Thyroid gland (tissue), 4 donors: Measurements from ENCODE around the gene TENM3. TPM values are rescaled to one million over a fixed set of nuclear protein-coding genes. Genes with fewer than 3 reads are reported as not detected.

Source experiments
- DNase-seq, 2 donors: peaks; one replicate each; pipeline ENCODE4 v3.0.0-alpha.2; 2019
- H3K27ac ChIP-seq, 3 donors: fragments of 200-600 bp; sonication (generic); 1 replicate in 2 of 3; 2 replicates in 1 of 3; pipeline ENCODE4 v1.5.1; 2016 to 2019; ENCODE audit warnings: mild to moderate bottlenecking in 1 of 3, moderate library complexity in 1 of 3
- H3K27me3 ChIP-seq: fragments of 200-600 bp; sonication (generic); one replicate; pipeline ENCODE4 v1.5.1; 2019
- H3K36me3 ChIP-seq, 2 donors: fragments of 200-600 bp; sonication (generic); one replicate each; pipeline ENCODE4 v1.5.1; 2016 to 2019
- H3K4me1 ChIP-seq, 2 donors: fragments of 200-600 bp; sonication (generic); one replicate each; pipeline ENCODE4 v1.5.1; 2017 to 2019
- H3K4me3 ChIP-seq, 3 donors: fragments of 200-600 bp; sonication (generic); replicated peaks in 1 of 3; 1 replicate in 2 of 3; 2 replicates in 1 of 3; pipeline ENCODE4 v1.5.1; 2016; ENCODE audit warnings: mild to moderate bottlenecking in 1 of 3
- H3K9me3 ChIP-seq: fragments of 200-600 bp; sonication (generic); one replicate; pipeline ENCODE4 v1.5.1; 2017
- POLR2A ChIP-seq, 2 donors: fragments of 450-650 bp; IDR thresholded peaks; one replicate each; pipeline ENCODE4 v1.6.1; 2017; ENCODE audit warnings: antibody characterized with exemption in 2 of 2, mild to moderate bottlenecking in 2 of 2, moderate library complexity in 1 of 2
- WGBS, 2 donors: methylation state at CpG; one replicate each; pipeline ENCODE4 v1.1.5; 2017; 5-methylcytosine and 5-hydroxymethylcytosine counted together
- intact Hi-C: fragments of 100-400 bp; cut with DNase I; formaldehyde crosslinking; loops from one replicate; pipeline ENCODE4 v1.15.1; 2023
- total RNA-seq, 4 donors: library from RNA; depleted of rRNA; stranded (reverse); fragments of >200 nt; gene quantifications; one replicate each; pipeline ENCODE4 v1.2.3, GENCODE V29; 2016
- TF ChIP-seq, protein P1 (sequence below), 6 experiments: fragments of 200-600 bp in 3 of 6; fragments of 450-650 bp in 3 of 6; sonication (generic) in 3 of 6; IDR thresholded peaks; one replicate each; pipeline ENCODE4 v1.5.1; 2016 to 2019; ENCODE audit warnings: antibody characterized with exemption in 6 of 6, mild to moderate bottlenecking in 2 of 6, inconsistent platforms in 1 of 6, moderate library complexity in 1 of 6

The TENM3 gene
- total RNA-seq, 4 donors from 2014 or later = 41.8 to 82.2 (median 68.1) TPM

DNA sequence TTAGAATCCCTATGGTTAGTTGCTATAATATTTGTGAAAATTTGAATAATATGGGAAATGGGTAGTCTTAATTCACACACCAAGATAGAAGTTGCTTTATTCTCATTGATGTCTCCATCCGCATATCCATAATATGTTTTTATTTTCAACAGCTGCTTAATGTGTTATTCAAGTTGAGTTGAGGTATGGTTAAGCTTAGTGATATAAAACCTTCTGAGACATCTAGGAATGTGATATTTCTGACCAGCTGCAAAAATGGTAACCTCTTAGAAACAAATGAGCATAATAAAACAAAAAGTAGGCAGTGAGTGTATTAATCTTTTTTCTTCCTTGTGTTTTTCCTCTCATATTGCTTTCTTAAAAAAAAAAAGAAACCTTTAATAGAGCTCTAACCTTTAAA lies 172.9 kb downstream of the TENM3 start:
- Histone ChIP-seq H3K36me3 (no peaks in the 10 kb centered on the region), H3K9me3 (no peaks in the 10 kb centered on the region), H3K4me3 (no peak overlapping the region), H3K27me3 (no peaks in the 10 kb centered on the region), H3K27ac (no peak overlapping the region), H3K4me1 (no peaks in the 10 kb centered on the region)
- WGBS, 2 donors = 98% methylated on average over 1 of the region's 1 CpG
- no peak for TF ChIP-seq POLR2A (IDR thresholded peaks at IDR 0.05)
- TF ChIP-seq, protein P1, sequence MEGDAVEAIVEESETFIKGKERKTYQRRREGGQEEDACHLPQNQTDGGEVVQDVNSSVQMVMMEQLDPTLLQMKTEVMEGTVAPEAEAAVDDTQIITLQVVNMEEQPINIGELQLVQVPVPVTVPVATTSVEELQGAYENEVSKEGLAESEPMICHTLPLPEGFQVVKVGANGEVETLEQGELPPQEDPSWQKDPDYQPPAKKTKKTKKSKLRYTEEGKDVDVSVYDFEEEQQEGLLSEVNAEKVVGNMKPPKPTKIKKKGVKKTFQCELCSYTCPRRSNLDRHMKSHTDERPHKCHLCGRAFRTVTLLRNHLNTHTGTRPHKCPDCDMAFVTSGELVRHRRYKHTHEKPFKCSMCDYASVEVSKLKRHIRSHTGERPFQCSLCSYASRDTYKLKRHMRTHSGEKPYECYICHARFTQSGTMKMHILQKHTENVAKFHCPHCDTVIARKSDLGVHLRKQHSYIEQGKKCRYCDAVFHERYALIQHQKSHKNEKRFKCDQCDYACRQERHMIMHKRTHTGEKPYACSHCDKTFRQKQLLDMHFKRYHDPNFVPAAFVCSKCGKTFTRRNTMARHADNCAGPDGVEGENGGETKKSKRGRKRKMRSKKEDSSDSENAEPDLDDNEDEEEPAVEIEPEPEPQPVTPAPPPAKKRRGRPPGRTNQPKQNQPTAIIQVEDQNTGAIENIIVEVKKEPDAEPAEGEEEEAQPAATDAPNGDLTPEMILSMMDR (IDR thresholded peaks at IDR 0.05) = no peak
- DNase-seq = no peak
- intact Hi-C loops = no loop called here

DNA sequence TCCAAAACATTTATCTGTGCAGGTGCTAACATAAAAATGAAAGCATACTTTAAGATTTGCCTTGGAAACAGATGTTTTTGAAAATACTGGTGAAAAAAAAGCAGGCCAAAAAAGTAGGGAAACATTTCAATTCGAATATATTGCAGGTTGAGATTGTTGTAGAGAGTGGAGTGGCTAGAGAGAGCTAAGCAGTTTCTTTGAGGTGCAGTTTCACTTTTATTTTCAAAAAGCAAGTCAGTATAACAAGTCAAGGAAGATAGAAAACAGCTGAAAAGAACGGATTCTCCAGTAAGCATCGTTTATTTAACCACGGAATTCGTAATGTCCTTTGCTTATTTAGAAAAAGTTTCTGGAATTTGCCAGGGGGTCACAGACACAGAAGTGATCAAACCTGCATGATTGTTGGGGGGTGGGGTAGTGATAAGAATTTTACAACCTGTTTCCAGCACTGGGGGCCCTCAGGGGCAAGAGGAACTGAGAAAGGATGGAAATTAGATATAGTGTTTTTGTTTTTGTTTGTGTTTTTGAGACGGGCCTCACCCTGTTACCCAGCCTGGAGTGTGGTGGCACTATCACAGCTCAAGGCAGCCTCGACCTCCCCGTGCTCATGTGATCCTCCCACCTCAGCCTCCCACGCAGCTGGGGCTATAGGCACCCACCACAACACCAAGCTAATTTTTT lies 175.0 kb downstream of the TENM3 start:
- Histone ChIP-seq H3K27me3 (no peaks in the 10 kb centered on the region), H3K9me3 (no peaks in the 10 kb centered on the region), H3K4me1 (no peaks in the 10 kb centered on the region), H3K27ac (no peak overlapping the region), H3K36me3 (no peaks in the 10 kb centered on the region), H3K4me3 (no peak overlapping the region)
- 64 to 66% methylated on average over 9 of the region's 9 CpGs for WGBS, 2 donors
- TF ChIP-seq POLR2A (IDR thresholded peaks at IDR 0.05) = no peak
- intact Hi-C loops = no loop called here
- no peak for DNase-seq

DNA sequence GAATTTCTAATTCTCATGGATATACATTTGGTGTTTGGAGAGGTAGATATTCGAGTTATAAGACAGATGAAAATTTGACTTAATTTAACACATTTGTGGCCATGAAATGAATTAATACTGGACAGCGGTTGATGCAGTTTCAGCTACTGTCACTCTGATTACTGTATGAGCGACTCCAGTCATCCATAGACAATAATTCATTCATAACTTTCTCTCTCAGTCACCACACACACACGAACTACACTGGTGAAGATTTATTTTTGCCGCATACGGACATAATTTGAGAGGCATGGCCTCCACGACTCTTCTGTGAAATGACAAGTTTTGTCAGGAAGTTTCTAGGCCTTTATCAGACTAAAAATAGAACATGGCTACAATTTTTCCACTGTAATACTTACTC lies 177.0 kb downstream of the TENM3 start:
- no peak overlapping the region for H3K4me3 ChIP-seq
- no peaks in the 10 kb centered on the region for H3K36me3 ChIP-seq

DNA sequence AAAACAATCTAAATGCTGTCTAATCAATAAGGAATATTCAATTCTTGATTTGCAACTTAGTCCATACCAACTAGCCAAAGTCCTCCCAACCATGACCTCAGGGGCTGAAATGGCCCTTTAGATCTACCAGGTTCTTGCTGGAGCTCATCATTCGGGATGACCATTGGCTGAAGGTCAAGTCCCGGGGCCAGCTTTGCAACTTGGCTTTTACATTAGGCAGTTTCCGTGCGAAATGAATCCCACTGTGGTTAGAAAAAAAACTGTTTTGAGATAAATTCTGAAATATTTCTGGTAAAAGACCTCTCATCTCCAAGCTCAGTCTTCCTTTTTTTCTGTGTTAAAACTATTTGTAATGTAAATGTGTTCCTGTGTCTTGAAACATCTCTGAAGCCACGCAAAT lies 178.6 kb downstream of the TENM3 start:
- intact Hi-C loops = no loop called here
- H3K4me1 ChIP-seq = no peaks in the 10 kb centered on the region
- no peak overlapping the region for H3K4me3 ChIP-seq
- WGBS, 2 donors = 78 to 83% methylated on average over 5 of the region's 5 CpGs
- TF ChIP-seq, protein P1 (IDR thresholded peaks at IDR 0.05) = no peak
- TF ChIP-seq POLR2A (IDR thresholded peaks at IDR 0.05) = no peak
- H3K9me3 ChIP-seq = no peaks in the 10 kb centered on the region
- no peak for DNase-seq
- H3K27ac ChIP-seq = no peak overlapping the region
- H3K27me3 ChIP-seq = no peaks in the 10 kb centered on the region
- no peaks in the 10 kb centered on the region for H3K36me3 ChIP-seq

More for the DNA sequence above, 177.0 kb downstream of the TENM3 start:
- DNase-seq = no peak
- Histone ChIP-seq H3K27me3 (no peaks in the 10 kb centered on the region), H3K4me1 (no peaks in the 10 kb centered on the region), H3K9me3 (no peaks in the 10 kb centered on the region), H3K27ac (no peak overlapping the region)
- intact Hi-C loops = no loop called here
- WGBS, 2 donors = 84 to 87% methylated on average over 7 of the region's 7 CpGs
- TF ChIP-seq, protein P1 (IDR thresholded peaks at IDR 0.05) = no peak
- no peak for TF ChIP-seq POLR2A (IDR thresholded peaks at IDR 0.05)

DNA sequence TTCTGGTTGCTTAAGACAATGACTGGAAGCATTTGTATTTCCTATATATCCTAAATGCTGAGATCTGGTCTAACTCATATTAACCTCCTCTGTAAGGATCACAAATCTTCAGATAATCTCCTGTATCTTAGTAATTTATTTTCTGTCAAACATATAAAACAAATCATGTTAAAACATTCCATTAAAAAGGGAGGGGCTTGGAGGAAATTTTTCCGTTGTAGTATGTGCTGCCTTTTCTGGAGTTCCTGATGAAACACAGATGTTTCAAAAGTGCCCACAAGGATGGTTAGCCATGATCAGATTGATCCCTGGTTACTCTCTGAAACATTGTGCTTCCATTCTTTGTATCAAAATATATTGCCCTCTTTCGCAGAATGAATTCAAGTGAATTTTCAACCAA lies 182.1 kb downstream of the TENM3 start:
- H3K27me3 ChIP-seq = no peaks in the 10 kb centered on the region
- no peaks in the 10 kb centered on the region for H3K9me3 ChIP-seq
- TF ChIP-seq POLR2A (IDR thresholded peaks at IDR 0.05) = no peak
- TF ChIP-seq, protein P1 (IDR thresholded peaks at IDR 0.05) = no peak
- H3K27ac ChIP-seq = no peak overlapping the region
- no peaks in the 10 kb centered on the region for H3K4me1 ChIP-seq
- intact Hi-C loops = no loop called here
- H3K36me3 ChIP-seq = no peaks in the 10 kb centered on the region
- 91 to 96% methylated on average over 2 of the region's 2 CpGs for WGBS, 2 donors
- no peak for DNase-seq
- H3K4me3 ChIP-seq = no peak overlapping the region
